GM23338 (cell line): ENCODE data around the gene SAMD8. TPM values are rescaled to one million over a fixed set of nuclear protein-coding genes. Genes with fewer than 3 reads are reported as not detected.
"Not testable (repeated sequence)": the region's sequence is repeated elsewhere in the genome, so short reads cannot be mapped to it uniquely, and the experiment has no call there.

Experiments
- ATAC-seq: fragments of 200-7000 bp; cut with Tn5 transposase; 3 replicates; pipeline ENCODE4 v1.9.1; 2020
- DNase-seq: peaks from one replicate; pipeline ENCODE4 v3.0.0-alpha.2; 2015; ENCODE audit warnings: low spot score
- H2AFZ ChIP-seq: fragments of 200-600 bp; sonication (generic); 2 replicates; pipeline ENCODE4 v1.8.0; 2016; ENCODE audit warnings: antibody characterized with exemption, mild to moderate bottlenecking, moderate library complexity
- H3F3A ChIP-seq: fragments of 200-600 bp; sonication (generic); replicated peaks from 2 replicates; pipeline ENCODE4 v1.8.0; 2017; ENCODE audit warnings: antibody characterized with exemption, mixed run types, low read depth
- H3K27ac ChIP-seq: fragments of 200-600 bp; sonication (generic); 2 replicates; pipeline ENCODE4 v1.6.1; 2016; ENCODE audit warnings: low read depth
- H3K27me3 ChIP-seq: fragments of 200-600 bp; sonication (generic); 2 replicates; pipeline ENCODE4 v1.8.0; 2016; ENCODE audit warnings: mild to moderate bottlenecking, mixed run types, moderate library complexity; ENCODE audit not compliant: insufficient read depth
- H3K36me3 ChIP-seq: fragments of 200-600 bp; sonication (generic); 2 replicates; pipeline ENCODE4 v1.8.0; 2016; ENCODE audit warnings: mild to moderate bottlenecking; ENCODE audit not compliant: insufficient read depth
- H3K4me1 ChIP-seq: fragments of 200-600 bp; sonication (generic); 2 replicates; pipeline ENCODE4 v1.8.0; 2016; ENCODE audit warnings: mild to moderate bottlenecking, moderate library complexity; ENCODE audit not compliant: insufficient read depth
- H3K4me2 ChIP-seq: fragments of 200-600 bp; sonication (generic); 2 replicates; pipeline ENCODE4 v1.7.1; 2017; ENCODE audit warnings: mixed run types
- H3K4me3 ChIP-seq: fragments of 200-600 bp; sonication (generic); 2 replicates; pipeline ENCODE4 v1.6.1; 2016; ENCODE audit warnings: mixed run types
- H3K79me2 ChIP-seq: fragments of 200-600 bp; sonication (generic); replicated peaks from 2 replicates; pipeline ENCODE4 v1.8.0; 2017; ENCODE audit warnings: mild to moderate bottlenecking; ENCODE audit not compliant: insufficient read depth
- H3K9me2 ChIP-seq: fragments of 200-600 bp; sonication (generic); 2 replicates; pipeline ENCODE4 v1.8.0; 2017; ENCODE audit not compliant: insufficient read depth
- H4K20me1 ChIP-seq: fragments of 200-600 bp; sonication (generic); replicated peaks from 2 replicates; pipeline ENCODE4 v1.8.0; 2017; ENCODE audit warnings: mild to moderate bottlenecking; ENCODE audit not compliant: insufficient read depth
- H3K27ac Mint-ChIP-seq: 2 replicates; pipeline ENCODE4 v1.8.0; 2020; ENCODE audit warnings: inconsistent platforms, mild to moderate bottlenecking, moderate library complexity, mixed read lengths
- H3K27me3 Mint-ChIP-seq: 3 replicates; pipeline ENCODE4 v1.8.0; 2022; ENCODE audit warnings: low read depth, mild to moderate bottlenecking, moderate library complexity, mixed read lengths, inconsistent platforms; ENCODE audit not compliant: insufficient read depth, poor library complexity
- H3K36me3 Mint-ChIP-seq: 3 replicates; pipeline ENCODE4 v1.8.0; 2021; ENCODE audit warnings: low read depth, mild to moderate bottlenecking, inconsistent platforms, moderate library complexity, mixed read lengths
- H3K4me1 Mint-ChIP-seq: 3 replicates; pipeline ENCODE4 v1.8.0; 2020; ENCODE audit warnings: mild to moderate bottlenecking, inconsistent platforms, mixed read lengths
- H3K4me3 Mint-ChIP-seq: 3 replicates; pipeline ENCODE4 v1.8.0; 2021; ENCODE audit warnings: moderate library complexity, mild to moderate bottlenecking, inconsistent platforms, mixed read lengths
- H3K9me3 Mint-ChIP-seq: 3 replicates; pipeline ENCODE4 v1.8.0; 2020; ENCODE audit warnings: moderate library complexity, mild to moderate bottlenecking, inconsistent platforms, mixed read lengths
- JUNB ChIP-seq: IDR thresholded peaks from one replicate; pipeline ENCODE4 v1.6.1; 2016; ENCODE audit warnings: antibody characterized with exemption; ENCODE audit not compliant: unreplicated experiment
- NANOG ChIP-seq: IDR thresholded peaks from 2 replicates; pipeline ENCODE4 v1.6.1; 2016; ENCODE audit warnings: antibody characterized with exemption, borderline replicate concordance
- STAT1 ChIP-seq: IDR thresholded peaks from one replicate; pipeline ENCODE4 v1.6.1; 2016; ENCODE audit warnings: antibody characterized with exemption; ENCODE audit not compliant: unreplicated experiment
- ZNF331 ChIP-seq: fragments of 250-450 bp; sonication (Bioruptor Pico); IDR thresholded peaks from 2 replicates; pipeline ENCODE4 v1.5.0; 2020; ENCODE audit warnings: low read depth, mild to moderate bottlenecking, moderate library complexity
- ZNF462 ChIP-seq: fragments of 250-450 bp; sonication (Bioruptor Pico); IDR thresholded peaks from 2 replicates; pipeline ENCODE4 v1.5.0; 2020; ENCODE audit warnings: mild to moderate bottlenecking, moderate library complexity
- polyA plus RNA-seq: library from polyadenylated mRNA; unstranded; fragments of >200 nt; fragmentation: Nextera tagmentation; extraction: Ambion mirVana; gene quantifications from 2 replicates; pipeline ENCODE4 v1.2.1, GENCODE V29; 2016
- total RNA-seq: library from RNA; depleted of rRNA; stranded (reverse); fragments of >200 nt; shearing (Covaris generic); gene quantifications from 2 replicates; pipeline ENCODE4 v1.2.3, GENCODE V29; 2014
- TF ChIP-seq, protein P1 (sequence below), 2 experiments: fragments of 200-600 bp in 1 of 2; sonication (generic) in 1 of 2; conservative IDR thresholded peaks; 2 replicates each; pipeline versions ENCODE4 v1.5.1 to v1.6.1; 2016 to 2017; ENCODE audit warnings: antibody characterized with exemption in 2 of 2, low read depth in 2 of 2, mild to moderate bottlenecking in 2 of 2, moderate library complexity in 1 of 2

SAMD8 gene
- total and polyA plus RNA-seq, 2 experiments from 2014 or later = 7.8 to 28.4 TPM

- Histone ChIP-seq H3K4me1 (peaks cover 24% of the 10 kb centered on the region), H3K4me2 (no peak overlapping the region), H3K9me2 (no peaks in the 10 kb centered on the region), H3K27me3 (no peaks in the 10 kb centered on the region), H3K4me3 (no peak overlapping the region), H2AFZ (no peak overlapping the region), H3K36me3 (peaks cover 46% of the 10 kb centered on the region), H4K20me1 (peaks cover 28% of the 10 kb centered on the region), H3K79me2 (peaks cover 82% of the 10 kb centered on the region), H3F3A (peaks cover 27% of the 10 kb centered on the region), H3K27ac (peak overlapping the region; percentile 71)
- Mint-ChIP-seq H3K4me1 (peaks cover 35% of the 10 kb centered on the region), H3K9me3 (no peaks in the 10 kb centered on the region), H3K36me3 (peaks cover 96% of the 10 kb centered on the region), H3K4me3 (no peak overlapping the region), H3K27ac (no peak overlapping the region), H3K27me3 (peaks cover 9% of the 10 kb centered on the region)
- TF ChIP-seq ZNF331 (no peak), JUNB (no peak)
- TF ChIP-seq, protein P1, sequence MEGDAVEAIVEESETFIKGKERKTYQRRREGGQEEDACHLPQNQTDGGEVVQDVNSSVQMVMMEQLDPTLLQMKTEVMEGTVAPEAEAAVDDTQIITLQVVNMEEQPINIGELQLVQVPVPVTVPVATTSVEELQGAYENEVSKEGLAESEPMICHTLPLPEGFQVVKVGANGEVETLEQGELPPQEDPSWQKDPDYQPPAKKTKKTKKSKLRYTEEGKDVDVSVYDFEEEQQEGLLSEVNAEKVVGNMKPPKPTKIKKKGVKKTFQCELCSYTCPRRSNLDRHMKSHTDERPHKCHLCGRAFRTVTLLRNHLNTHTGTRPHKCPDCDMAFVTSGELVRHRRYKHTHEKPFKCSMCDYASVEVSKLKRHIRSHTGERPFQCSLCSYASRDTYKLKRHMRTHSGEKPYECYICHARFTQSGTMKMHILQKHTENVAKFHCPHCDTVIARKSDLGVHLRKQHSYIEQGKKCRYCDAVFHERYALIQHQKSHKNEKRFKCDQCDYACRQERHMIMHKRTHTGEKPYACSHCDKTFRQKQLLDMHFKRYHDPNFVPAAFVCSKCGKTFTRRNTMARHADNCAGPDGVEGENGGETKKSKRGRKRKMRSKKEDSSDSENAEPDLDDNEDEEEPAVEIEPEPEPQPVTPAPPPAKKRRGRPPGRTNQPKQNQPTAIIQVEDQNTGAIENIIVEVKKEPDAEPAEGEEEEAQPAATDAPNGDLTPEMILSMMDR (conservative IDR thresholded peaks at IDR 0.05; ENCODE audit: low read depth in 2 of 2) = no peak
- ATAC-seq (no peak), DNase-seq (no peak)
Measured at GRCh38 chr10:75220274-75220673, 108.8 kb downstream of the SAMD8 start.

GRCh38 chr10:75221492-75221891, 110.0 kb downstream of the SAMD8 start:
- H3K4me1 Mint-ChIP-seq = peaks cover 47% of the 10 kb centered on the region
- H3K27me3 Mint-ChIP-seq = peaks cover 11% of the 10 kb centered on the region
- not testable (repeated sequence) for H3K9me2 ChIP-seq, H3K4me3 ChIP-seq, H3K4me3 Mint-ChIP-seq, DNase-seq, H3K27me3 ChIP-seq, H2AFZ ChIP-seq, ATAC-seq, H3K27ac Mint-ChIP-seq, H3K9me3 Mint-ChIP-seq, H3K4me2 ChIP-seq
- H3K36me3 ChIP-seq = peaks cover 33% of the 10 kb centered on the region
- H3K36me3 Mint-ChIP-seq = peaks cover 96% of the 10 kb centered on the region
- H3K79me2 ChIP-seq = peaks cover 82% of the 10 kb centered on the region
- peaks cover 32% of the 10 kb centered on the region for H3K4me1 ChIP-seq
- peaks cover 27% of the 10 kb centered on the region for H3F3A ChIP-seq
- peaks cover 22% of the 10 kb centered on the region for H4K20me1 ChIP-seq
- peak overlapping the region; percentile 95 for H3K27ac ChIP-seq

- no peaks in the 10 kb centered on the region for H3K27me3 ChIP-seq
- H3K79me2 ChIP-seq = peaks cover 82% of the 10 kb centered on the region
- no peak overlapping the region for H2AFZ ChIP-seq
- H3K27ac ChIP-seq = peak overlapping the region; percentile 95
- peak overlapping the region; percentile 51 for H3K4me3 Mint-ChIP-seq
- no peaks in the 10 kb centered on the region for H3K9me2 ChIP-seq
- DNase-seq (peak; percentile 83), ATAC-seq (peak; percentile 80)
- H3K36me3 ChIP-seq = peaks cover 15% of the 10 kb centered on the region; the same call in 1 of the 2 replicates
- peaks cover 10% of the 10 kb centered on the region for H4K20me1 ChIP-seq
- H3K36me3 Mint-ChIP-seq = peaks cover 88% of the 10 kb centered on the region
- peak overlapping the region; percentile 11 for H3K4me3 ChIP-seq
- peak overlapping the region; percentile 68 for H3K4me2 ChIP-seq
- peaks cover 15% of the 10 kb centered on the region for H3F3A ChIP-seq
- H3K27ac Mint-ChIP-seq = peak overlapping the region; percentile 95
- TF ChIP-seq ZNF462 (CRISPR knock-in tag) (peak; percentile 64; the same call in 1 of the 2 replicates), NANOG (peak; percentile 64; the same call in 1 of the 2 replicates), STAT1 (no peak)
- peaks cover 58% of the 10 kb centered on the region for H3K4me1 Mint-ChIP-seq
- peaks cover 43% of the 10 kb centered on the region for H3K4me1 ChIP-seq
- no peaks in the 10 kb centered on the region for H3K9me3 Mint-ChIP-seq
- H3K27me3 Mint-ChIP-seq = peaks cover 11% of the 10 kb centered on the region
Measured at GRCh38 chr10:75223507-75223906, 112.1 kb downstream of the SAMD8 start.
